Measurements from ENCODE around the gene TMEM150C. TPM values are rescaled to one million over a fixed set of nuclear protein-coding genes. Genes with fewer than 3 reads are reported as not detected.

Gene TMEM150C
- total RNA-seq, 1 donor from 2014 or later, result 8.5 TPM

GRCh38 chr4:82519776-82520175 lies 42.0 kb downstream of the TMEM150C start:
- Mint-ChIP-seq H3K36me3 (ENCODE audit: low read depth) (no peaks in the 10 kb centered on the region), H3K9me3 (no peaks in the 10 kb centered on the region), H3K27me3 (ENCODE audit: low read depth) (no peaks in the 10 kb centered on the region), H3K27ac (ENCODE audit: unreplicated experiment) (no peak overlapping the region), H3K4me3 (no peak overlapping the region), H3K4me1 (peaks cover 18% of the 10 kb centered on the region)
- no peak for DNase-seq (ENCODE audit: low read depth, low spot score)
- no peak for TF ChIP-seq CTCF (conservative IDR thresholded peaks at IDR 0.05)

GRCh38 chr4:82519072-82519471 lies 42.7 kb downstream of the TMEM150C start:
- DNase-seq (ENCODE audit: low read depth, low spot score), result no peak
- Mint-ChIP-seq H3K9me3 (no peaks in the 10 kb centered on the region), H3K27me3 (ENCODE audit: low read depth) (no peaks in the 10 kb centered on the region), H3K27ac (ENCODE audit: unreplicated experiment) (peak overlapping the region; percentile 32), H3K4me3 (no peak overlapping the region), H3K36me3 (ENCODE audit: low read depth) (no peaks in the 10 kb centered on the region), H3K4me1 (peaks cover 14% of the 10 kb centered on the region)
- no peak for TF ChIP-seq CTCF (conservative IDR thresholded peaks at IDR 0.05)

GRCh38 chr4:82517043-82517442 lies 44.7 kb downstream of the TMEM150C start:
- Mint-ChIP-seq H3K4me3 (no peak overlapping the region), H3K27ac (ENCODE audit: unreplicated experiment) (no peak overlapping the region), H3K9me3 (peaks cover under 1% of the 10 kb centered on the region), H3K4me1 (peaks cover 13% of the 10 kb centered on the region), H3K36me3 (ENCODE audit: low read depth) (peaks cover under 1% of the 10 kb centered on the region), H3K27me3 (ENCODE audit: low read depth) (no peaks in the 10 kb centered on the region)
- TF ChIP-seq CTCF (conservative IDR thresholded peaks at IDR 0.05), result no peak
- DNase-seq (ENCODE audit: low read depth, low spot score), result no peak

GRCh38 chr4:82515705-82516104 lies 46.1 kb downstream of the TMEM150C start:
- no peak for TF ChIP-seq CTCF (conservative IDR thresholded peaks at IDR 0.05)
- Mint-ChIP-seq H3K4me1 (peaks cover 27% of the 10 kb centered on the region), H3K27me3 (ENCODE audit: low read depth) (no peaks in the 10 kb centered on the region), H3K4me3 (no peak overlapping the region), H3K9me3 (peaks cover 4% of the 10 kb centered on the region), H3K27ac (ENCODE audit: unreplicated experiment) (peak overlapping the region; percentile 59), H3K36me3 (ENCODE audit: low read depth) (peaks cover 2% of the 10 kb centered on the region)
- no peak for DNase-seq (ENCODE audit: low read depth, low spot score)

GRCh38 chr4:82513382-82513781 lies 48.4 kb downstream of the TMEM150C start:
- Mint-ChIP-seq H3K27me3 (ENCODE audit: low read depth) (no peaks in the 10 kb centered on the region), H3K27ac (ENCODE audit: unreplicated experiment) (no peak overlapping the region), H3K4me3 (no peak overlapping the region), H3K4me1 (peaks cover 38% of the 10 kb centered on the region), H3K36me3 (ENCODE audit: low read depth) (peaks cover 2% of the 10 kb centered on the region), H3K9me3 (peaks cover 4% of the 10 kb centered on the region)
- no peak for DNase-seq (ENCODE audit: low read depth, low spot score)
- TF ChIP-seq CTCF (conservative IDR thresholded peaks at IDR 0.05), result no peak

- peaks cover 2% of the 10 kb centered on the region for H3K36me3 Mint-ChIP-seq (ENCODE audit: low read depth)
- no peak overlapping the region for H3K4me3 Mint-ChIP-seq
- H3K9me3 Mint-ChIP-seq, result peaks cover 4% of the 10 kb centered on the region
- no peak for TF ChIP-seq CTCF (conservative IDR thresholded peaks at IDR 0.05)
- no peak overlapping the region for H3K27ac Mint-ChIP-seq (ENCODE audit: unreplicated experiment)
- H3K4me1 Mint-ChIP-seq, result peaks cover 32% of the 10 kb centered on the region
- no peak for DNase-seq (ENCODE audit: low read depth, low spot score)
- H3K27me3 Mint-ChIP-seq (ENCODE audit: low read depth), result no peaks in the 10 kb centered on the region
Measured at GRCh38 chr4:82510216-82510615, 51.6 kb downstream of the TMEM150C start.

Measured in neural crest cell (in vitro differentiated cells).